ENCODE data around the gene DDX10. TPM values are rescaled to one million over a fixed set of nuclear protein-coding genes. Genes with fewer than 3 reads are reported as not detected.
"Not testable (repeated sequence)": the region's sequence is repeated elsewhere in the genome, so short reads cannot be mapped to it uniquely, and the experiment has no call there.

The DDX10 gene
- total RNA-seq, 4 donors from 2014 or later = 17.0 to 39.0 (median 34.3) TPM

DNA sequence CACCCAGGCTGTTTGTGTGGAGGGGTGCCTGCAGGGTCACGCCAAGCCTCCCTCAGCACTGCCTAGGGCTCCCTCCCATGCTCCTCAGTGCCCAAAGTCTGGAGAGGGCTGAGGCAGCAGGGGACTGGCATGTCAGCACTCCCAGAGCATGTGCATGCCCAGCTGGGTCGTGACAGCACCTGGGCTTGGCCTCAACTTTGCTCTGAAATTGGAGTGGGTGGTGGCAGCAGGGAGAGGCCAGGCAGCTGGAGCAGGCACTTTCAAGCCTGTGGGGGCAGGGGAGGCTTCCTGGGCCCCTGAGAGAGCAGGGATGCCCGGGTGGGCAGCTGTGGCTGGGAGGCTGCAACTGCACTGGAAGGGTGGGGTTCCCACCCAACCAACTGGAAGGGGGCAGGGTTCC is 35.6 kb upstream of the DDX10 start:
- Histone ChIP-seq H3K27me3 (no peaks in the 10 kb centered on the region), H3K4me3 (replicated peaks in 1 of 3) (no peak overlapping the region), H3K27ac (no peak overlapping the region), H3K36me3 (no peaks in the 10 kb centered on the region), H3K9me3 (no peaks in the 10 kb centered on the region), H3K4me1 (no peaks in the 10 kb centered on the region)
- no peak for TF ChIP-seq POLR2A (IDR thresholded peaks at IDR 0.05)
- TF ChIP-seq, protein P1, sequence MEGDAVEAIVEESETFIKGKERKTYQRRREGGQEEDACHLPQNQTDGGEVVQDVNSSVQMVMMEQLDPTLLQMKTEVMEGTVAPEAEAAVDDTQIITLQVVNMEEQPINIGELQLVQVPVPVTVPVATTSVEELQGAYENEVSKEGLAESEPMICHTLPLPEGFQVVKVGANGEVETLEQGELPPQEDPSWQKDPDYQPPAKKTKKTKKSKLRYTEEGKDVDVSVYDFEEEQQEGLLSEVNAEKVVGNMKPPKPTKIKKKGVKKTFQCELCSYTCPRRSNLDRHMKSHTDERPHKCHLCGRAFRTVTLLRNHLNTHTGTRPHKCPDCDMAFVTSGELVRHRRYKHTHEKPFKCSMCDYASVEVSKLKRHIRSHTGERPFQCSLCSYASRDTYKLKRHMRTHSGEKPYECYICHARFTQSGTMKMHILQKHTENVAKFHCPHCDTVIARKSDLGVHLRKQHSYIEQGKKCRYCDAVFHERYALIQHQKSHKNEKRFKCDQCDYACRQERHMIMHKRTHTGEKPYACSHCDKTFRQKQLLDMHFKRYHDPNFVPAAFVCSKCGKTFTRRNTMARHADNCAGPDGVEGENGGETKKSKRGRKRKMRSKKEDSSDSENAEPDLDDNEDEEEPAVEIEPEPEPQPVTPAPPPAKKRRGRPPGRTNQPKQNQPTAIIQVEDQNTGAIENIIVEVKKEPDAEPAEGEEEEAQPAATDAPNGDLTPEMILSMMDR (IDR thresholded peaks at IDR 0.05) = no peak
- DNase-seq = no peak
- intact Hi-C loops (cut with DNase I) = no loop called here
- 59 to 86% methylated on average over 1 to 2 of the region's 3 CpGs for WGBS, 2 donors

DNA sequence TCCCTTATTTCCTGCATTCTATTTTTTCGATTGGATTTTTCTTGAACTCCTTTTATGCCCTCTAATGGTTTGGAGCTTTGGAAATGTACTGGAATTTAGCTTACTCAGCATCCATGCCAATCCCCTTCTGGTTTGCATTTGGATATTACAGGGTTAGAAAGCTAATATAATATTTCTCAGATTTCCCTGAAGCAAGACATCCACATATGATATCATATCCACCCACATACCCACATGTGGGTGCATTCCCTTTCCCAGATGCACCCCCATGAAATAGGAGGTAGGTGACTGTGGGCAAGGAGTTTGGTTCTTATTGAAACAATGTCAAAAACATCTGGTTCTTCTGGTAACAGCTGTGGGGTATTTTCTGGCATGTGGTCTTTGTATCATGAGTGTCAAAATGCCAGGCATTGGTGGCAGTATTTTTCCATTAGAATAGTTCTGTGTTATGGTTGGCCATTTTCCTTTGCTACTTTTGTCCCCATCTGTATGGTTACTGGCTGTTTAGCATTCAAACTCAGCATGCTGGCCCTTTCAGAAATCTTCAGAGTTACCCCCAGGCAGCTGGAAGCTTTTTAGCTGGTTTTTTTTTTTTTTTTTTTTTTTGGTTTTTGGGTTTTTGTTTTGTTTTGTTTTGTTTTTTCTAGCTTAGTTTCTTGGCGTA is 32.7 kb upstream of the DDX10 start:
- intact Hi-C loops (cut with DNase I) = no loop called here
- no peak for DNase-seq
- Histone ChIP-seq H3K4me3 (replicated peaks in 1 of 3) (no peak overlapping the region), H3K27me3 (no peaks in the 10 kb centered on the region), H3K9me3 (no peaks in the 10 kb centered on the region), H3K4me1 (no peaks in the 10 kb centered on the region), H3K27ac (no peak overlapping the region), H3K36me3 (no peaks in the 10 kb centered on the region)
- no peak for TF ChIP-seq POLR2A (IDR thresholded peaks at IDR 0.05)
- TF ChIP-seq, protein P1 (IDR thresholded peaks at IDR 0.05) = no peak
- WGBS, 2 donors = 47 to 53% methylated on average over 2 of the region's 2 CpGs

DNA sequence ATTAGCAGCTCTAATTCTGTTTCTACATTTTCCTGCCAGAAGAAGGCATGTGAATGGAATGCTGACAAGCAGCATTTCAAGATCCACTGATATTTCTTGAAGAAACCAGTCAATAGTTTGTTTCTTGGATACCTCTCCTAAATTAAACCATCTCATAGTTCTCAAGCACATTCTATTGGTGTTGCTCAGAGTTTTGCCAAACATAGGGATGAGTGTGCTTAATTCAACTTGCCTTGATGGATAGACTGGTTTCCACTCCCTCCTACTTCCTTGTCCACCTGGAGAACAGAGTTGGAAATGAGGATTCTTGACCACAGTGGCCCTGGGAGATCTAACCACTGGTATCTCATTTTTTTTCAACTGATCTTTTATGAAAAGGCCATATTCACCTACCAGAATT is 29.8 kb upstream of the DDX10 start:
- H3K4me1 ChIP-seq = no peaks in the 10 kb centered on the region

DNA sequence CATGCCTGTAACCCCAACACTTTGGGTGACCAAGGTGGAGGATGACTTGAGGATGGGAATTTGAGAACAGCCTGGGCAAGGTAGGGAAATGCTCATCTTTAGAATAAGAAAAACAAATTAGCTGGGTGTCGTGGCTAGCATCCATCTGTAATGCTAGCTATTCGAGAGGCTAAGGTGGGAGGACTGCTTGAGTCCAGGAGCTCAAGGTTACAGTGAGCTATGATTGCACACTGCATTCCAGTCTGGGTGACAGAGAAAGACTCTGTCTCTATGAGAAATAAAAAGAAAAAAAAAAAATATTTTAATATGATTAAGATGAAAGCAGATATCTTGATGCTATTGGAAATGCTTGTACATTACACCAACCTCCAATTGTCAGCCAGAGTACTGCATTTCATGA is 28.6 kb upstream of the DDX10 start:
- DNase-seq = no peak
- Histone ChIP-seq H3K27ac (no peak overlapping the region), H3K27me3 (no peaks in the 10 kb centered on the region), H3K9me3 (no peaks in the 10 kb centered on the region), H3K4me3 (replicated peaks in 1 of 3) (no peak overlapping the region), H3K4me1 (no peaks in the 10 kb centered on the region), H3K36me3 (no peaks in the 10 kb centered on the region)
- no peak for TF ChIP-seq POLR2A (IDR thresholded peaks at IDR 0.05)
- TF ChIP-seq, protein P1 (IDR thresholded peaks at IDR 0.05) = no peak
- intact Hi-C loops (cut with DNase I) = no loop called here
- WGBS, 2 donors = 74 to 84% methylated on average over 2 of the region's 2 CpGs

More for the DNA sequence above, 29.8 kb upstream of the DDX10 start:
- intact Hi-C loops (cut with DNase I) = no loop called here
- Histone ChIP-seq H3K36me3 (no peaks in the 10 kb centered on the region), H3K4me3 (replicated peaks in 1 of 3) (no peak overlapping the region), H3K9me3 (no peaks in the 10 kb centered on the region), H3K27me3 (no peaks in the 10 kb centered on the region), H3K27ac (no peak overlapping the region)
- no peak for DNase-seq
- TF ChIP-seq POLR2A (IDR thresholded peaks at IDR 0.05) = no peak
- TF ChIP-seq, protein P1 (IDR thresholded peaks at IDR 0.05) = no peak

DNA sequence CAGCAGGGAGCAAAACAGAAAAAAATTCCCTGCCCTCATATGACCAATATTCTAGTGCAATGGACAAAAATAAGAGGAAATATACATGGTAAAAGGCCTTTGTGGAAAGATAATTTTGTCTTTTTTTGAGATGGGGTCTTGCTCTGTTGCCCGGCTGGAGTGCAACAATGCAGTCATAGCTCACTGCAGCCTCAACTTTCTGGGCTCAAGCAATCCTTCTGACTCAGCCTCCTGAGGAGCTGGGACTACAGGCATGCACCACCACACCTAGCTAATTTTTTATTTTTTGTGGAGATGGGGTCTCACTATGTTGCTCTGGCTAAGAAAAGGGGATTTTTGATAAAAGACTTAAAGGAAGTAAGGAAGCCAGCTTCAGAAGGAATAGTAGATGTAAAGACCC is 25.7 kb upstream of the DDX10 start:
- H3K4me1 ChIP-seq = no peaks in the 10 kb centered on the region
- DNase-seq = no peak
- intact Hi-C loops (cut with DNase I) = no loop called here
- no peaks in the 10 kb centered on the region for H3K27me3 ChIP-seq
- H3K4me3 ChIP-seq (replicated peaks in 1 of 3) = no peak overlapping the region
- H3K27ac ChIP-seq = no peak overlapping the region
- no peaks in the 10 kb centered on the region for H3K36me3 ChIP-seq
- H3K9me3 ChIP-seq = no peaks in the 10 kb centered on the region
- TF ChIP-seq, protein P1 (IDR thresholded peaks at IDR 0.05) = no peak
- TF ChIP-seq POLR2A (IDR thresholded peaks at IDR 0.05) = no peak
- WGBS, 2 donors = 94 to 97% methylated on average over 1 of the region's 1 CpG

DNA sequence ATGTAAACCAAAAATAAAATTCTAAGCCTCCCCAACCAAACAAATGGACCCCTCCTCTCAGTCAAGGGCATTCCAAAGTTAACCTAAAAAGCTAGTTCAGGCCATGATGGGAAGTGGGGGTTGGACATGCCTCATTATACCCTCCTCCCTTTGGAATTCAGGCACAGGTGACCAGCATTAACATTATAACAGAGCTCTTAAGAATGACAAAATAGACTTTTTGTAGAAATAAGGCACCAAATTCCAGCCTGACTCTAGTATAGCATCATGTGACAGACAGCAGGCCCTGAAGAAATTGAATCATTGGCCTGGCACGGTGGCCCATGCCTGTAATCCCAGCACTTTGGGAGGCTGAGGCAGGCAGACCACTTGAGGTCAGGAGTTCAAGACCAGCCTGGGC is 23.1 kb upstream of the DDX10 start:
- intact Hi-C loops (cut with DNase I); H3K36me3 ChIP-seq; H3K9me3 ChIP-seq; H3K4me3 ChIP-seq (replicated peaks in 1 of 3); H3K27ac ChIP-seq; H3K27me3 ChIP-seq; DNase-seq; H3K4me1 ChIP-seq: not testable (repeated sequence)
- WGBS, 2 donors = 70 to 81% methylated on average over 1 of the region's 1 CpG
